Superior temporal gyrus (tissue), 1 donor: ENCODE results near the gene KLHL17.

Source experiments
- DNase-seq: peaks from one replicate; pipeline ENCODE4 v3.0.0-alpha.2; 2016; ENCODE audit errors: extremely low spot score

Gene KLHL17

DNA sequence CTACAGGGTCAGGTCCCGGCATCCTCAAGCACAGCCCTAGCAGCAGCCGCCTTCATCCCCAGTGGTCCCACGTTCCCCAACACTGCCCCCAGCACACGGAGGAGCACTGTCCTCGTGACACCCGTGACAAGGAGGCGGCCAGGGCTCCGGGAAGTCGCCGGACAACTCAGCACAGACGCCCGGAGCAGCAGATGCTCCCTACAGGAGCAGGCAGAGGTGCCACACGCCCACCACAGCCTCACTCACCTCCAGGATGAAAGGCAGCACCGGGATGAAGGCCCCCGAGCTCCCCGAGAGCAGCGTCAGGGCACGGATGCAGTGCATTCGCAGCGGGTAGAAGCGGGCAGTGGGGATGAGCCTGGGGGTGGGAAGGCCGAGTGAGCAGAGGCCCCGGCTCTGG, 9.5 kb upstream of the KLHL17 start:
- DNase-seq = no peak

DNA sequence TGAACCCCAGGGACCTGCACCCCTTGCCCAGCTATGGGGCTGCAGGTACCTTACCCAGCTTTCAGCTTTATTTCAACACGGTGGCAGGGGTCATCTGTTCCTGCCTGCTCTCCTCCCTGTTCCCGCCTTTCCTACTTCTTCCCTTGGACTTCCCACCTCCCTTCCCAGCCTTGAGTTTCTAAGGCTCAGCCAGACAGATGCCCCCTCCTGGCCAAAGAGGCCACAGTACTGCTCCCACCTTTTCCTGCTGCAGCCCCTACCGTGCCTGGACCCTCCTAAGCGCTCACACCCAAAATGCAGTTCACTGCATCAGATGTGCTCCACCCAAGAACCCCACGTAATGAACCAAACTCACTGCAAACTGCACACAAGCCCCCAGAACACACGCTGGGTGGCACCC, 9.0 kb upstream of the KLHL17 start:
- DNase-seq = no peak

DNA sequence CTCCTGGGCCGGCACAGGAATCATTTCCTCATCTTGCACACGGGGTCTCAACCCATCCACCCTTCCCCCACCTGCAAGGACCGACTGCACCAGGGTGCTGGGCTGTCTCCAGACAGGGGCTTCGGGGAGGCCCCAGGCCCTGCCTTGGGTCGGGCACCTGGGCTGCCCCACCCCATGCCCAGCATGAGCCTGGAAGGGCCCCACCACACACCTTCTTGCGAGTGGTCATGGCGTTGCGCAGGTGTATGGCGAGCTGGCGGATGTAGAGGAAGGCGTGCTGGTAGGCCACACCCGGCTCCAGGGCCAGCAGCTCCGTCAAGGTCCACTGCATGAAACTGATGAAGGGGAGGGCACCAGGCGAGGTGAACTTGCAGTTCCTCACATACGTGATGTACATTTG, 8.2 kb upstream of the KLHL17 start:
- no peak for DNase-seq

DNA sequence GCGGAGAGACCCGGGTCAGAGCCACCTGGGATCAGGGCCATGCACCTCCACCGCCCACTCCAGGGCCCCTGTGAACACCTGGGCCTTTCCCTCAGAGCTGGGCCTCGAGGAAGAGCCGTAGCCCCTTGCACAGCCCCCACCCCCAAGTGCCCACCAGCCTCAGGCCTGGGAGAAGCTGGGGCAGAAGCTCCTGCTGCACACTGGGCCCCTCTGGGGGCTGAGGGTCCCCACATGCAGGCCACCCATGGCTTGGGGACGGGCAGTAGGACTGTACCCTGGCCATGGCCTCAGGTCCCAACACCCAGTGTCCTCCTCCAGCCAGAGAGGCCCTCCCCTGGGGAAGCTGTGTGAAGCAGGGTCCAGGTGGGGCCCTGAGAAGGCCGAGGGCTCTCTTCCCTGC, 7.8 kb upstream of the KLHL17 start:
- DNase-seq = no peak

DNA sequence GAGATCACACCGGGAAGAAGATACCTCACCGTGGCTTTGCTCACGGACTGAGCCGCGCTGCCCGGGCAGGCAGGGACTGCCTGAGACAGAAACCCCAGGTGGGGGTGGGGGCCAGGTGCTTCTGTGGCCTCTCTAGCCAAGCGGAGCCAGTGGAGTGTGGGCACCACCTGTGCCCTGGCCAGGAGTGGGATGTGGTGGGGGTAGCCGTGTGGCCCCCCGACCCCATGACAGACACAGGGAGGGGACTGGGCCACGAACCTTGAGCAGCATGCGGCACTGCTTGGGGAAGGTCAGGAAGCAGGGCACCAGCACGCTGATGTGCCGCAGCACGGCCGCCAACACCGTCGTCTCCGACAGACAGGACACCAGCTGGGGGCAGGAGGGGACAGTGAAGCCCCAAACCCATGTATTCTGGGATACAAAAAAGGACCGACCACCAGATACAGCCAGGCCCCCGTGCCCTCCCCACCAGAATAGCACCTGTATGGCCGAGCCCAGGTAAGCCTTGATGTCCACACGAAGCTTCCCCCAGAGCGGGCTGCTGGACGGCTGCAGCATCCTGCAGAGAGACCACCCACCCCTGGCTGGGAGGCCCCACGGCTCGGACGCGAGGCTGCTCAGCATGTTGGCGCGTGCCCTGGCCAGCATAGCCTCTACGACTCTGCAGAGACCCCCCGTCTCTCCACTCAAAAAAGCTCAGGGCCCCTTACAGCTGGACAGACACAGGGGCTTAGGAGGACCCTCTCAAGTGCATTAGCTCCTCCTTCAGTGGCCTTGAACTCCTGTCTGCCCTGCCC, 6.7 kb upstream of the KLHL17 start:
- no peak for DNase-seq

DNA sequence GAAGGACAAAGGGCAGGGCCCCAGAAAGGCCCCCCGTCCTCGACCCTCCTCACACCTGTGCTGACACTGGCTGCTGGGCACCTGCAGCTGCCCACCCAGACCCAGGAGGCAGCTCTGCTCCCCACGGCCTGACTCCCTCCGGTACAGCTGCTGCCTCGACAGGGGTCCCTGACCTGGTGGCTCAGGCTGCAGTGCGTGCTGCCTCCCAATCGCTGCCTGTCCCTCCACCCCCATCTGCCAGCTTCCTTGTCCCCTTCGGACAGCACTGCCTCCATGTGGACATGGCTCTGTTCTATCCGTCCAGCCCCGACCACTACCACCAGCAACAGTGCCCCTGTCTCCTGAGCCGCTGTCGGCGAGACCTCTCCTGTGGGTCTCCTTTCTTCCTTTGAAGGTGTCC, 5.5 kb upstream of the KLHL17 start:
- DNase-seq = no peak

DNA sequence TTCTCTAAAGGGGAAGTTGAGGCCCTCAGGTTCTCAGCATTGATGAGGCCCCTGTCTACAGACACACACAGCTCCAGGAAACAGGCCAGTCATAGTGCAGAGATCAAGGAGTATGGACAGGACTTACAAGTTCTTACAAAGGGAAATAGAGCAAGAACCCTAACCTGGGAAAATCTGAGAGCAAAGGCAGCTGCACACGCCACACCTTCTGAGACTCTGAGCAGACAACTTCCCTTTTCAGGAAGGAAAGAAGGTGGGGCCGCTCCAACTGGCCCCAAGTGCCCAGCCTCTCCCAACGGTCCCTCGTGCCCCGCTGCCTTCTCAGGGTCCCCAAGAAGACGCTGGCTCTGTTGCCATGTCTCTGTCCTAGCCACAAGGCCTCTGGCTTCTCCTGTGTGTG, 4.9 kb upstream of the KLHL17 start:
- no peak for DNase-seq

DNA sequence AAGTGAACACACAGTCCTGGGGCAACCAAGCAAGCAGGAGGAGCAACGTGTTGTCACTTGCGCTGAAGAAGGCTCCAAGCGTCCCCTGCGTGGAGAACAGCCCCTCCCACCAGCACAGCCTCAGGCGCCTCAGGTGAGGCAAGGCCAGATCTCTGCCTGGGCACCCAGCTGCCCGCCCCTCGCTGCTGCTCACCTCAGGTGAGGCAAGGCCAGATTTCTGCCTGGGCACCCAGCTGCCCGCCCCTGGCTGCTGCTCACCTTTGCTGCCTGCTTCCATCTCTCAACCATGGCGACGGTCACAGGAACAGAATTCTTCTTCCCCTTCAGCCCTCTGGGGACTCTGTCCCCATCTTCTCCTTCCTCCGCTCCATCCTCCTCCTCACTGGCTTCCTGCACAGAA, 3.7 kb upstream of the KLHL17 start:
- DNase-seq = no peak

DNA sequence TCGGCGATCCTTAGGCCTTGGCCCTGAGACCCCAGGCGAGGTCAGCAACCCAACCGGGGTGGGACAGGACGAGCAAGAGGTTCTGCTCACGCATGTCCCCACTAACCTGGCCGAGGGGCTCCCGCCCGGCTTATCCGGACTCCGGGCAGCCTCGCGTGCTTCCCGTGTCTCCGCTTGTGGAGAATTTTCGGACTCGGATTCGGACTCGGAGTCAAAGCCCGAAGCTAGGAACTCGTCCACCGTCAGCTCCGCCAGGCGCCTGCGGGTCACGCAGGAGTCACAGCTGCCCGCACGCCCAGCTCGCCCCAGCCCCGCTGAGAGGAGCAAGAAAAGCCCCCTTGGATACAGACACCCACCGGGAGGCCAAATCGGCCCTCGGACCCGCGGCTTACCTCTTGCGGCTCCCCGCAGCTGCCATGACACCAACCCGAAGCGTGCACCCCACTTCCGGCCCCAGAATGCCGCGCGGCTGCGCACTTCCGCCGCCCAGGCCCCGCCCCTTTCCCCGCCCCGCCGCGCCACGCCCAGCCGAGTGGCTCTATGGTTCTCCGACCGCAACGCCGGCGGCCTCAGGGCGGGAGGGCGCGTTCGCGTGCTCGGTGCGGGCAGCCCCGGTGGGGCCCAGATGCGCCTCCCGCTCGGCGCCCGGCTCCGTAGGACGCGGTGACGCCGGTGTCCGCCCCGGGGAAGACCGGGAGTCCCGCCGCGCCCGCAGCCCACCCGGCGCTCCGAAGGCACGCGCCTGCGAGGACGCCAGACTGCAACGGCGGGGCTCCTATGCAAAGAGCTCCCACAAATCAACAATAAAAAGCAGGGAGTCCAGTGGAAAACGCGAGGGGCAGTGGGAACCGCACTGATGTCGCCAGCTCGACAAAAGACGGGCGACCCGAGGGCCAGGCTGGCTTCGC, 1.3 kb upstream of the KLHL17 start, which contains the start of gene NOC2L:
Gene NOC2L (minus strand): TSS at position 434 of the 908 bp plus-strand sequence. CDS start 16 bp downstream, at position 418.
- peak; percentile 86 for DNase-seq

DNA sequence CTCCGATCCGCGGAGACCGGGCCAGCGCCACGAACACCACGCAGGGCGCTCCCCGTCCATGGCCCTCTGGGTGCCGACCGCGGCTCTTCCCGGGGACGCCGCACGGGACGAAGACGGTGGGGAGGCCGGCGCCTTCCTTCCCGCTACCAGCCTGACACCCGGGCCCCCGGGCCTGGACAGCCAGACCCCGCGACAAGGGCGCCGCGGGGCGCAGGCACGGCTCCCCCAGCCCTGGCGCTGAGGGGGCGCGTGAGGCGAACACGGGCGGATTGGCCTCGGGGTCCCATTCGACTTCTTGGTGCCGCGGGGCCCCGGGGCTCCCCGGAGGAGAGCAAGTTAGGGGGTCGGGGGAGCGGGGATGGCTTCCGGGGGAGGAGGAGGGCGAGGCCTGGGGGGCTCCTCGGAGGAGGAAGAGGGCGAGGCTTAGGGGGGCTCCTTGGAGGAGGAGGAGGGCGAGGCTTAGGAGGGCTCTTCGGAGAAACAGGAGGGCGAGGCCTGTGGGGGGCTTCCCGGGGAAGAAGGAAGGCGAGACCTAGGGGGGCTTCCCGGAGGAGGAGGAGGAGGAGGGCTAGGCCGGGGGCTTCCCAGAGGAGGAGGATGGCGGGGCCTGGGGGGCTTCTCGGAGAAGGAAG, 537 bp upstream of the KLHL17 start:
- no peak for DNase-seq

DNA sequence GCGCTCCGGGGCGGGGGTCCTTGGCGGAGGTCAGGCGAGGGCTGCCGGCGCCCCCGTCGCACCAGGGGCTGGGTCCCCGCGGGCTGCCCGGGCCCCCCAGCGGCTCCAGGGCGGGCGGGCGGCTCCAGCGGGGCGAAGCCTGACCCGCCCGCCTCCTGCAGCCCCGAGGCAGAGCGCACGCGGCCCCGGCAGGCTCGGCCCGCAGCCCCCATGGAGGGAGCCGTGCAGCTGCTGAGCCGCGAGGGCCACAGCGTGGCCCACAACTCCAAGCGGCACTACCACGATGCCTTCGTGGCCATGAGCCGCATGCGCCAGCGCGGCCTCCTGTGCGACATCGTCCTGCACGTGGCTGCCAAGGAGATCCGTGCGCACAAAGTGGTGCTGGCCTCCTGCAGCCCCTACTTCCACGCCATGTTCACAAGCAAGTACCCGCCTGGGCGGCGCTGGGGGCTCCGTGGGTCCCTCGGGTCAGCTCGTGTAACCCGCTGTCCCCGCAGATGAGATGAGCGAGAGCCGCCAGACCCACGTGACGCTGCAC, 817 bp downstream of the KLHL17 start:
- no peak for DNase-seq

DNA sequence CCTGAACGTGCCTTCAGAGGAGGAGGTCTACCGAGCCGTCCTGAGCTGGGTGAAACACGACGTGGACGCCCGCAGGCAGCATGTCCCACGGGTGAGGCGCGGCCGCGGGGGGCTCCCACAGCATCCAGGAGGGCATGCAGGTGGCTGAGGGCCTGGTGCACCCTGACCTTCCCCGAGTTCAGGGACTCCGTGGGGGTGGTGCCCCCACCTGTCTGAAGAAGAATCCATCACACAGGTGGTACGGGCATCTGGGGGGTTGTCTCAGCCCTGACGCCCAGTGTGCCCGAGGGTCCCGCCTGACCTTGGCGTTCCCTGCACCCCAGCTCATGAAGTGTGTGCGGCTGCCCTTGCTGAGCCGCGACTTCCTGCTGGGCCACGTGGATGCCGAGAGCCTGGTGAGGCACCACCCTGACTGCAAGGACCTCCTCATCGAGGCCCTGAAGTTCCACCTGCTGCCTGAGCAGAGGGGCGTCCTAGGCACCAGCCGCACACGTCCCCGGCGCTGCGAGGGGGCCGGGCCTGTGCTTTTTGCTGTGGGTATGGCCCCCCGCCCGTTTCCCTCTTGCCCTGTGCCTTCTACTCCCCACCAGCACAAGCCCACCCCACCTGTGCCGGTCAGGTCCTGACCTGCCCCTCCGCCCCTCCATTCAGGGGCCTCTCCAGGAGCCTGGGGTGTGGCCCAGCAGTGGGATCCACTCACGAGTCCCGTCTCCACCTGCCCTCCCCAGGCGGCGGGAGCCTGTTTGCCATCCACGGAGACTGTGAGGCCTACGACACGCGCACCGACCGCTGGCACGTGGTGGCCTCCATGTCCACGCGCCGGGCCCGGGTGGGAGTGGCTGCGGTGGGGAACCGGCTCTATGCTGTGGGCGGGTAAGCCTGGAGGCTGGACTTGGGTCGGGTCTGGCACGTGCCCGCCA, 2.3 kb downstream of the KLHL17 start:
- no peak for DNase-seq

DNA sequence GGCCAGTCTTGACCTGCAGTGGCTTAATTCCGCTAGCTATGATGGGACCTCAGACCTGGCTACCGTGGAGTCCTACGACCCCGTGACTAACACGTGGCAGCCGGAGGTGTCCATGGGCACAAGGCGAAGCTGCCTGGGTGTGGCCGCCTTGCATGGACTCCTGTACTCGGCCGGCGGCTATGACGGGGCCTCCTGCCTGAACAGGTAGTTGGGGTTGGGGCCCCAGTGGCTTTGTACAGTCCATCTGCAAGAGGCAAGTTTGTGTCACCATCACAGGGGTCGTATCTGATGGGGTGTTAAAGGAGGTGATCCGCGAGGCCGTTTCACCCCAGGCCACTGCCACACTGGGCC, 2.9 kb downstream of the KLHL17 start:
- DNase-seq = no peak

DNA sequence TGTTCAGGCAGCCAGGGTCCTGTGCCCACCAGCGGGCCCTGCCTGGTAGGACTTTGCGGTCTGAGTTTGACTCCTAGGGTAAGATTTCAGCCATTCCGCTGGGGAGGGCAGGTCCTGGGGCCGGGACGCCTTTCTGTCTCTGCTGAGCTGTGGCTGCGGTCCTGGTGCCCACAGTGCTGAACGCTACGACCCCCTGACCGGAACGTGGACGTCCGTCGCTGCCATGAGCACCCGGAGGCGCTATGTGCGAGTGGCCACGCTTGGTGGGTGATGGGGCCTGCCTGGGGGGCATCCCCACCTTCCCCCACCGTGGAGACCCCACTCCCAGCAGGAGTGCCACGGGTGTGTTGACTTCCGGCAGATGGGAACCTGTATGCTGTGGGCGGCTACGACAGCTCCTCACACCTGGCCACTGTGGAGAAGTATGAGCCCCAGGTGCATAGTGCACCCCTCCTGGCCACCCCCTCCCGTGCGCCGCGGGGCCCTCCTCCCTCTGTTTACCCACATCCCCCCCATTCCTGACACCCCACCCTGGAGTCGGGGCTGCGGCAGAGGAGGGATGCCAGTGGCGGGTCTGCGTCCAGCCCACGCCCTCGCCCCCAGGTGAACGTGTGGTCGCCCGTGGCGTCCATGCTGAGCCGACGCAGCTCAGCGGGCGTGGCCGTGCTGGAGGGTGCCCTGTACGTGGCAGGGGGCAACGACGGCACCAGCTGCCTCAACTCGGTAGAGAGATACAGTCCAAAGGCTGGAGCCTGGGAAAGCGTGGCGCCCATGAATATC, 3.6 kb downstream of the KLHL17 start:
- DNase-seq = no peak

DNA sequence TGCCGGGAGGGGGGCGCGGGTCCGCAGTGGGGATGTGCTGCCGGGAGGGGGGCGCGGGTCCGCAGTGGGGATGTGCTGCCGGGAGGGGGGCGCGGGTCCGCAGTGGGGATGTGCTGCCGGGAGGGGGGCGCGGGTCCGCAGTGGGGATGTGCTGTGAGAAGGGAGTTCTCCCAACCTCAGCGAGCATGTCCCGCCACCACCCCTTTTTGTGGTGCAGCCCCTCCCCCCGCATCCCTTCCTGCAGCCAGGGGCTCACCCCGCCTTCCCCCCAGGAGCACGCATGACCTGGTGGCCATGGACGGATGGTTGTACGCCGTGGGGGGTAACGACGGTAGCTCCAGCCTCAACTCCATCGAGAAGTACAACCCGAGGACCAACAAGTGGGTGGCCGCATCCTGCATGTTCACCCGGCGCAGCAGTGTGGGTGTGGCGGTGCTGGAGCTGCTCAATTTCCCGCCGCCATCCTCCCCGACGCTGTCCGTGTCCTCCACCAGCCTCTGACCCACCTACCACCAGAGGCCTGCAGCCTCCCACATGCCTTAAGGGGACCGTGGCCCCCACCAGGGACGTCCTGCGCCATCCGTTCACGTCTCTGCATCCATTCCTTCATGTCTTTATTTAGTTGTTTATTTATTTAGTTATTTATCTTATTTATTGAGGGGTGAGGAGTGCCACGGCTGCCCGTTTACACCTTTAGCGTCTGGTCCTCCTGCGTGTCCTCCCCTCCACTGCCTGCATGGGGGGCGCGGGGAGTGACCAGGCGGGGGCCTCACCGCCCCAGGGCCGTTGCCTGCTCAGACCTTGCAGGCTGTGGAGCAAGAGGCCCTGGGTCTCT, 4.5 kb downstream of the KLHL17 start:
- DNase-seq = no peak

DNA sequence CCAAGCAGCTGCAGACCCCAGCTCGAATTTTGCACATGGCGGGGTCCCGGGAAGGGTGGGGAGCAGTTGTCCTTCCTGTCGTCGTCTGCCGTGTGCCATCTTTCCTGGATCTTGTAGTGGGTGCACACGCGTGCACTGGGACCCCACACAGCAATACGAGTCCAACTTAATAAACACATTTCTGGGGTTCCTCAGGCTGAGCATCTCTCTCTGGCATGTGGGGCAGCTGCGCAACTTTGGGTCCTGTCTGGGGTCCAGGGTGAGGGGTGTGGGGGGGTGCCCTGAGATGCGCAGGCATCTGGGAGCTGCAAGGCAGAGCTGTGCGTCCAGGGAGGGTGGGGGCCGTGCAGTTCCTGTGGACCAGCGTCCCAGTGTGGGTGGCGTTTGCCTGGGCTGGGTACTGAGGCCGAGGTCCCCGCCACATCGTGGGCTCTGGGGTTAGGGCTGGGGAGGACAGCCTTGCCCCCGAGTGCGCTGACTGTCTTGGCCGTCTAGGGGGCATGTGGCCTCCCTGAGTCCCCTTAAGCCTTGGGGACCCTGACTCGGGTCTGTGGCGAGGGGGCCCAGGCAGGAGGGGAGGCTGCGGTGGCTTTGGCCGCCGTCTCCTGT, 5.2 kb downstream of the KLHL17 start:
- DNase-seq = no peak

DNA sequence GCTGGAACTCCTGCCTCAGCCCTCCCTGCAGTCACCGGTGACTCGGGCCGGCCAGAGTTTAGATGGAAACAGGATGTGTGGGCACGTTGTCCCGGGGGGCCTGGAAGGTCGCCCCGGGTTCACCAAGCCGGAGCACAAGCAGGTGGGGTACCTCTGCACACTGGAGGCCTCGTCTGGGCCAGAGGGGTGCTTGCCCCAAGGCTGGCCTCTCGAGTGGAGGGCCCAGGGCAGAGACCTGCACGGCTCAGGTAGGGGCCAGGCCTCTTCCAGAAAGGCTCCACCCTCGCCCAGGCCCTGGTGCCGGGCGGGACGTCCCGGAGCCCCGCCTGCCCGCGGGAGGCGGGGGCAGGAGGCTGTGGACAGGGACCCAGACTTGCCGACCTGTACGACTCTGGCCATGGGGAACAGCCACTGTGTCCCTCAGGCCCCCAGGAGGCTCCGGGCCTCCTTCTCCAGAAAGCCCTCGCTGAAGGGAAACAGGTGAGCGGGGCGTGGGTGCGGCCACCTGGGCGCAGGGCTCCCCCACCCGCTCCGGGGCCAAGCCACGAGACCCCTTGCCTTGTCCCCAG, 5.8 kb downstream of the KLHL17 start, which contains the start of gene PLEKHN1:
Gene PLEKHN1 (plus strand): TSS at position 348 of the 569 bp plus-strand sequence. CDS start 50 bp downstream, at position 398.
- DNase-seq = no peak

DNA sequence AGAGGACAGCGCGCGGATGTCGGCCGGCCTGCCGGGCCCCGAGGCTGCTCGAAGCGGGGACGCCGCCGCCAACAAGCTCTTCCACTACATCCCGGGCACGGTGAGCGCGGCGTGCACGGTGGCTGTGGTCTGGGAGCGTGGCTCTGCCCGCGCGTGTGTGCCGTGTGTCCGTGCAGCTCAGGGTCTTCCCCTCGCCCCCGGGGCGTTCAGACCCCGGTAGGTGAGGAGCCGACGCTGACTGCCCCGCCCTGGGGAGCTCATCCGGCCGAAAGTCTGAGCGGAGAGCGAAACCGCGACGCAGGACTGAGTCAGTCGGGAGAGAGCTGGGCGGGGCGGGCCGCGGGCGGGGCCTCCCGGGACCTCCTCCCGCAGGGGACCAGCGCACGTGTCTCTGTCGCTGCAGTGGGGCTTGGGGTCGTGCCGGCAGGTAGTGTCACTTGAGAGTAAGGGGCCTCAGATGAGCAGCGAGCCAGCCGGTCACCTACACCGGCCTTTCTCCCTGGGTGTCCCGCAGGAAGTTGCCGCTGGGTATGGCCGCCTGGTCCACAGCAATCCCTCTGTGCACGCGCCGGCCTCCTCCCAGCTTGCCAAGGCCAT, 6.4 kb downstream of the KLHL17 start:
- DNase-seq = no peak
